Activated gamma-delta T cell (primary cell): Measurements from ENCODE around the gene ATN1.
A peak's percentile ranks its signal among the peaks of the same experiment; 100 is the strongest.

Experiments
- DNase-seq: peaks from one replicate; lab custom pipeline; 2025; lab: John Stamatoyannopoulos, UW

ATN1 gene

GRCh38 chr12:6957741-6958608 is 30.2 kb downstream of the ATN1 start:
- DNase-seq, result no peak

GRCh38 chr12:6958609-6959057 is 30.9 kb downstream of the ATN1 start:
- no peak for DNase-seq

- DNase-seq, result peak; percentile 37
These were observed 31.5 kb downstream of the ATN1 start for GRCh38 chr12:6959058-6959804.

- DNase-seq, result no peak
These were observed 32.2 kb downstream of the ATN1 start for GRCh38 chr12:6959805-6960592.

GRCh38 chr12:6960593-6961277 is 33.0 kb downstream of the ATN1 start:
- no peak for DNase-seq

GRCh38 chr12:6961278-6961694 is 33.5 kb downstream of the ATN1 start:
- DNase-seq, result peak; percentile 78

GRCh38 chr12:6961695-6962284 is 34.0 kb downstream of the ATN1 start:
- no peak for DNase-seq

- no peak for DNase-seq
These were observed 34.7 kb downstream of the ATN1 start for GRCh38 chr12:6962285-6963015.

GRCh38 chr12:6963016-6963731 is 35.4 kb downstream of the ATN1 start:
- DNase-seq, result no peak

GRCh38 chr12:6963791-6964413 is 36.1 kb downstream of the ATN1 start:
- DNase-seq, result no peak

- DNase-seq, result no peak
These were observed 36.9 kb downstream of the ATN1 start for GRCh38 chr12:6964605-6965025.

- no peak for DNase-seq
These were observed 37.4 kb downstream of the ATN1 start for GRCh38 chr12:6965026-6965661.

GRCh38 chr12:6965714-6966113 is 38.0 kb downstream of the ATN1 start:
- no peak for DNase-seq

- no peak for DNase-seq
These were observed 38.6 kb downstream of the ATN1 start for GRCh38 chr12:6966351-6966750.

GRCh38 chr12:6967651-6968100 is 39.9 kb downstream of the ATN1 start:
- DNase-seq, result no peak

- DNase-seq, result no peak
These were observed 40.7 kb downstream of the ATN1 start for GRCh38 chr12:6968426-6968825.

GRCh38 chr12:6970096-6970527 is 42.4 kb downstream of the ATN1 start:
- no peak for DNase-seq

- no peak for DNase-seq
These were observed 46.4 kb downstream of the ATN1 start for GRCh38 chr12:6974180-6974579.
